Adrenal gland (tissue), 5 donors: Measurements from ENCODE around the gene ZDHHC5.

ENCODE experiments used
- CTCF ChIP-seq, 6 experiments: fragments of 450-650 bp in 4 of 6; fragments of 200-600 bp in 2 of 6; sonication (generic) in 1 of 6; IDR thresholded peaks; 1 replicate in 5 of 6; 2 replicates in 1 of 6; pipeline versions ENCODE4 v1.5.1 to v1.8.0; 2016 to 2021; ENCODE audit warnings: antibody characterized with exemption in 6 of 6, mild to moderate bottlenecking in 2 of 6, moderate library complexity in 1 of 6
- POLR2A ChIP-seq, 2 donors: fragments of 450-650 bp; IDR thresholded peaks; one replicate each; pipeline ENCODE4 v1.6.1; 2017; ENCODE audit warnings: antibody characterized with exemption in 2 of 2, mild to moderate bottlenecking in 2 of 2, moderate library complexity in 1 of 2
- donor health status: DM: no; HTN: no; CAD: no.

GRCh38 chr11:57744357-57744756, 76.4 kb downstream of the ZDHHC5 start:
- no peak for TF ChIP-seq CTCF (IDR thresholded peaks at IDR 0.05)
- no peak for TF ChIP-seq POLR2A (IDR thresholded peaks at IDR 0.05)
